Measurements from ENCODE around the gene IFNG-AS1. TPM values are rescaled to one million over a fixed set of nuclear protein-coding genes. Genes with fewer than 3 reads are reported as not detected.

IFNG-AS1 gene
- total RNA-seq, 4 donors from 2014 or later, result not detected

- WGBS, result 78% methylated on average over 5 of the region's 5 CpGs
- Histone ChIP-seq H3K4me1 (peaks cover 14 to 31% (median 25%) of the 10 kb centered on the region in 4 donors), H3K4me3 (no peak overlapping the region), H3K9me3 (no peaks in the 10 kb centered on the region), H3K36me3 (no peaks in the 10 kb centered on the region), H3K27me3 (no peaks in the 10 kb centered on the region), H3K27ac (replicated peaks in 1 of 4) (no peak overlapping the region)
- intact Hi-C loops (cut with DNase I), result loop anchor here (5.0 to 10.0 kb wide), 2 partner anchors 229 to 297 kb away; partner anchors contain the start of gene DYRK2
- TF ChIP-seq EP300 (IDR thresholded peaks at IDR 0.05) (no peak), POLR2A (IDR thresholded peaks at IDR 0.05; ENCODE audit: low read depth) (no peak), CTCF (IDR thresholded peaks at IDR 0.05) (no peak), POLR2AphosphoS5 (IDR thresholded peaks at IDR 0.05) (no peak)
- DNase-seq (ENCODE audit: extremely low spot score), result no peak
Measured at GRCh38 chr12:67944093-67944492, 45.2 kb upstream of the IFNG-AS1 start.

- Histone ChIP-seq H3K4me1 (no peaks in the 10 kb centered on the region), H3K27ac (replicated peaks in 1 of 4) (no peak overlapping the region), H3K9me3 (no peaks in the 10 kb centered on the region), H3K36me3 (no peaks in the 10 kb centered on the region), H3K27me3 (no peaks in the 10 kb centered on the region), H3K4me3 (no peak overlapping the region)
- WGBS, result 100% methylated on average over 2 of the region's 2 CpGs
- no peak for DNase-seq (ENCODE audit: extremely low spot score)
- no peak for TF ChIP-seq POLR2A (IDR thresholded peaks at IDR 0.05; ENCODE audit: low read depth)
- TF ChIP-seq EP300 (IDR thresholded peaks at IDR 0.05), result no peak
- intact Hi-C loops (cut with DNase I), result no loop called here
Measured at GRCh38 chr12:67952787-67953186, 36.5 kb upstream of the IFNG-AS1 start.

GRCh38 chr12:67957383-67957782 is 31.9 kb upstream of the IFNG-AS1 start:
- Histone ChIP-seq H3K36me3 (no peaks in the 10 kb centered on the region), H3K4me1 (no peaks in the 10 kb centered on the region), H3K27me3 (no peaks in the 10 kb centered on the region), H3K4me3 (no peak overlapping the region), H3K9me3 (no peaks in the 10 kb centered on the region), H3K27ac (replicated peaks in 1 of 4) (no peak overlapping the region)
- TF ChIP-seq EP300 (IDR thresholded peaks at IDR 0.05), result no peak
- no peak for TF ChIP-seq POLR2A (IDR thresholded peaks at IDR 0.05; ENCODE audit: low read depth)
- no peak for TF ChIP-seq CTCF (IDR thresholded peaks at IDR 0.05)
- TF ChIP-seq POLR2AphosphoS5 (IDR thresholded peaks at IDR 0.05), result no peak
- 73% methylated on average over 4 of the region's 4 CpGs for WGBS
- DNase-seq (ENCODE audit: extremely low spot score), result no peak
- intact Hi-C loops (cut with DNase I), result no loop called here

- 69% methylated on average over 4 of the region's 4 CpGs for WGBS
Measured at GRCh38 chr12:67958187-67958586, 31.1 kb upstream of the IFNG-AS1 start.

GRCh38 chr12:67964456-67964855 is 24.8 kb upstream of the IFNG-AS1 start:
- DNase-seq (ENCODE audit: extremely low spot score), result no peak
- Histone ChIP-seq H3K4me3 (no peak overlapping the region), H3K9me3 (no peaks in the 10 kb centered on the region), H3K36me3 (no peaks in the 10 kb centered on the region), H3K27me3 (no peaks in the 10 kb centered on the region), H3K27ac (replicated peaks in 1 of 4) (no peak overlapping the region), H3K4me1 (peaks cover 0 to 4% (median 0%) of the 10 kb centered on the region in 4 donors)
- no peak for TF ChIP-seq CTCF (IDR thresholded peaks at IDR 0.05)
- no peak for TF ChIP-seq EP300 (IDR thresholded peaks at IDR 0.05)
- TF ChIP-seq POLR2AphosphoS5 (IDR thresholded peaks at IDR 0.05), result no peak
- no peak for TF ChIP-seq POLR2A (IDR thresholded peaks at IDR 0.05; ENCODE audit: low read depth)
- 91% methylated on average over 1 of the region's 1 CpG for WGBS
- intact Hi-C loops (cut with DNase I), result no loop called here

More at GRCh38 chr12:67958187-67958586, 31.1 kb upstream of the IFNG-AS1 start:
- intact Hi-C loops (cut with DNase I), result no loop called here
- Histone ChIP-seq H3K4me1 (no peaks in the 10 kb centered on the region), H3K36me3 (no peaks in the 10 kb centered on the region), H3K27me3 (no peaks in the 10 kb centered on the region), H3K27ac (replicated peaks in 1 of 4) (no peak overlapping the region), H3K4me3 (no peak overlapping the region), H3K9me3 (no peaks in the 10 kb centered on the region)
- DNase-seq (ENCODE audit: extremely low spot score), result no peak
- TF ChIP-seq CTCF (IDR thresholded peaks at IDR 0.05), result no peak
- no peak for TF ChIP-seq POLR2A (IDR thresholded peaks at IDR 0.05; ENCODE audit: low read depth)
- no peak for TF ChIP-seq POLR2AphosphoS5 (IDR thresholded peaks at IDR 0.05)
- TF ChIP-seq EP300 (IDR thresholded peaks at IDR 0.05), result no peak

All from esophagus muscularis mucosa (tissue), 4 donors.